Stimulated activated naive CD8-positive, alpha-beta T cell treated with anti-CD3 and anti-CD28 coated beads, Interleukin-15, Interleukin-2, amounts not matched to agents 100 U/mL and 50 U/mL, for 24 hours (primary cell): ENCODE results near the gene CABP4.

Source experiments
- ATAC-seq: fragments of 150-1000 bp; cut with Tn5 transposase; one replicate; pipeline ENCODE4 v1.10.0; 2021
- DNase-seq: peaks from one replicate; pipeline ENCODE4 v3.0.0; 2021

The CABP4 gene

GRCh38 chr11:67455054-67455453 lies at the start of gene CABP4:
CABP4 (plus strand) TSS chr11:67455354; CDS start chr11:67455424, 70 bp downstream.
- ATAC-seq, result no peak
- DNase-seq, result no peak

- no peak for DNase-seq
- no peak for ATAC-seq
Observed at GRCh38 chr11:67405688-67406339, 49.3 kb upstream of the CABP4 start.

- ATAC-seq, result no peak
- DNase-seq, result no peak
Observed at GRCh38 chr11:67406420-67406968, 48.7 kb upstream of the CABP4 start.

- ATAC-seq (no peak), DNase-seq (no peak)
Observed at GRCh38 chr11:67406969-67407687, 48.0 kb upstream of the CABP4 start.

GRCh38 chr11:67407688-67408163 lies 47.4 kb upstream of the CABP4 start:
- ATAC-seq (no peak), DNase-seq (no peak)

GRCh38 chr11:67408437-67409200 lies 46.5 kb upstream of the CABP4 start:
- DNase-seq (peak; percentile 46), ATAC-seq (peak; percentile 1)

GRCh38 chr11:67409261-67409666 lies 45.9 kb upstream of the CABP4 start:
- ATAC-seq (peak; percentile 60), DNase-seq (peak; percentile 77)

- ATAC-seq (no peak), DNase-seq (peak; percentile 46)
Observed at GRCh38 chr11:67409781-67410368, 45.3 kb upstream of the CABP4 start.

GRCh38 chr11:67410369-67410831 lies 44.8 kb upstream of the CABP4 start:
- DNase-seq (no peak), ATAC-seq (no peak)

GRCh38 chr11:67410984-67411784 lies 44.0 kb upstream of the CABP4 start:
- ATAC-seq, result no peak
- no peak for DNase-seq

- peak; percentile 27 for DNase-seq
- ATAC-seq, result no peak
Observed at GRCh38 chr11:67411785-67412152, 43.4 kb upstream of the CABP4 start.

GRCh38 chr11:67412495-67413179 lies 42.5 kb upstream of the CABP4 start:
- no peak for DNase-seq
- ATAC-seq, result no peak

GRCh38 chr11:67413266-67413849 lies 41.8 kb upstream of the CABP4 start:
- DNase-seq (no peak), ATAC-seq (no peak)

- DNase-seq (peak; percentile 30), ATAC-seq (no peak)
Observed at GRCh38 chr11:67415501-67416304, 39.5 kb upstream of the CABP4 start, which contains the start of gene CARNS1. CARNS1 (plus strand) TSS chr11:67415678; CDS start chr11:67416200, 522 bp downstream.

- DNase-seq (peak; percentile 62), ATAC-seq (no peak)
Observed at GRCh38 chr11:67416416-67417335, 38.5 kb upstream of the CABP4 start.

- ATAC-seq, result no peak
Observed at GRCh38 chr11:67417425-67417824, 37.7 kb upstream of the CABP4 start.

GRCh38 chr11:67418476-67419281 lies 36.5 kb upstream of the CABP4 start:
- DNase-seq, result peak; percentile 55
- no peak for ATAC-seq

More at GRCh38 chr11:67417425-67417824, 37.7 kb upstream of the CABP4 start:
- DNase-seq, result no peak
